ENCODE measurements around the gene ISG20.
A peak's percentile ranks its signal among the peaks of the same experiment; 100 is the strongest.

ISG20 gene

DNA sequence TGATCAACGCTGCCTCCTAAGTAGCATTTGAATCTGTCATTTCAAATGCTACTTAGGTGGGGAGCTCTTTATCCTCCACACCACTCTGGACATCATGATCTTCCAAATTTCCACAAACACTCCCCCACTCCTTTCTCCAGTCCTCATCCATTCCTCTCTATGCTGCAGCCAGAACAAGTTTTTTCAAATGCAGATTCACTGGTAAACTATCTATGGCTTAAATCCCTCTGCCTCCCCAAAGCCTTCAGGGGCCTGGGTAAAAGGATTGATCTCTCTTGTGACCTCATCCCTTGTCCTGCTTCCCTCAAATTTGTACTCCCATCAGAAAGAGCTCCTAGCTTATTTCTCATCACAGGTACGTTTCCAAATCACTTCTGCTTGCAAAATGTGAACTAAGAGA, 19.0 kb upstream of the ISG20 start:
- no CpG with 5 or more reads among the region's 2 CpGs for WGBS (ENCODE audit: insufficient coverage, insufficient read length)
- no peaks in the 10 kb centered on the region; the same call in 1 of the 2 replicates for H3K36me3 ChIP-seq (ENCODE audit: control insufficient read depth, insufficient read depth, low read length)
- H3K9me3 ChIP-seq (ENCODE audit: control insufficient read depth, insufficient read depth, low read length): no peaks in the 10 kb centered on the region
- H3K27me3 ChIP-seq (ENCODE audit: control insufficient read depth, insufficient read depth, low read length): no peaks in the 10 kb centered on the region
- no peak for DNase-seq (ENCODE audit: low read depth, low spot score)
- H3K4me3 ChIP-seq (ENCODE audit: low read length): no peak overlapping the region
- peaks cover 3% of the 10 kb centered on the region for H3K4me1 ChIP-seq (ENCODE audit: control insufficient read depth, insufficient read depth, low read length)
- H3K27ac ChIP-seq (ENCODE audit: low read length): no peak overlapping the region

DNA sequence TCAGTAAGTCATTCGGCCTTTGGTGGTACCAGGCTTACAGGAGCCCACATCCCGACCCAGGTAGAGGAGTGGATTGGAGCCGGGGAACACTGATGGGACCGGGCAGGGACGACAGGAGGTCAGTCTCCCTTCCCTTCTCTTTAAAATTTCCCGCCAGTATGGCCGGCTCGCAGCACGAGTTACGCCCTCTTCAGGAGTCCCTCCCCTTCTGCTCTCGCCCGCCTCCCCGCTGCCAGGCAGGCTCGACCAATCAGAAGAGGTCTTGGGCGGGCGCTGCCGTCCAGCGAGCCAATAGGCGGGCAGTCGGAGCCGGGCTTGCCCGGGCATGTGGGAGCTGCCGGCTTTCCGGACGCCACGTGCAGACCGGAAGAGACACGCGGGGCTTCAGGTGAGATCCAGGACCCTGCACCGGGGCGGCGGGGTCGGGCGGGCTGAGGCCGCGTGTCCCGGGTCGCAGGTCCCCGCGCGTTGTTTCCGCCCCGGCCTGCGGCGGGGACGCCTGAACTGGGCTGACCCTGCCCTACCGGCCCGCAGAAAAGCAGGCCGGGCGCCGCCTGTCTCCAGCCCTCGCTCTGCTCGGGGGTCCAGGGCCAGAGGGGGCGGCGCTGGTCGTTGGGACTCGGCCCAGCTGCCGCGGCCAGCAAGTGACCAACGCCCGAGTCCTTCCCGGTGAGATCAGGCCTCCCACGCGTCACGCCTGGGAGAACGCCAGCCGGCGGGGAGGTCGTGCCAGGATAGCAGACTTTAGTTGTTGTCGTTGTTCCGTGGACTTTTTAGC, 17.6 kb upstream of the ISG20 start, which contains the start of gene AEN:
Gene AEN (plus strand): TSS at position 346 of the 778 bp plus-strand sequence. CDS start 4,870 bp downstream, outside the sequence.
- Histone ChIP-seq H3K27me3 (ENCODE audit: control insufficient read depth, insufficient read depth, low read length) (no peaks in the 10 kb centered on the region), H3K36me3 (ENCODE audit: control insufficient read depth, insufficient read depth, low read length) (peaks cover 2% of the 10 kb centered on the region), H3K27ac (ENCODE audit: low read length) (no peak within 1 kb of the TSS), H3K9me3 (ENCODE audit: control insufficient read depth, insufficient read depth, low read length) (no peaks in the 10 kb centered on the region), H3K4me1 (ENCODE audit: control insufficient read depth, insufficient read depth, low read length) (no peaks in the 10 kb centered on the region; the same call in 1 of the 2 replicates), H3K4me3 (ENCODE audit: low read length) (peak within 1 kb of the TSS; percentile 46)
- WGBS (ENCODE audit: insufficient coverage, insufficient read length): no CpG with 5 or more reads among the region's 71 CpGs
- peak; percentile 86 for DNase-seq (ENCODE audit: low read depth, low spot score)

DNA sequence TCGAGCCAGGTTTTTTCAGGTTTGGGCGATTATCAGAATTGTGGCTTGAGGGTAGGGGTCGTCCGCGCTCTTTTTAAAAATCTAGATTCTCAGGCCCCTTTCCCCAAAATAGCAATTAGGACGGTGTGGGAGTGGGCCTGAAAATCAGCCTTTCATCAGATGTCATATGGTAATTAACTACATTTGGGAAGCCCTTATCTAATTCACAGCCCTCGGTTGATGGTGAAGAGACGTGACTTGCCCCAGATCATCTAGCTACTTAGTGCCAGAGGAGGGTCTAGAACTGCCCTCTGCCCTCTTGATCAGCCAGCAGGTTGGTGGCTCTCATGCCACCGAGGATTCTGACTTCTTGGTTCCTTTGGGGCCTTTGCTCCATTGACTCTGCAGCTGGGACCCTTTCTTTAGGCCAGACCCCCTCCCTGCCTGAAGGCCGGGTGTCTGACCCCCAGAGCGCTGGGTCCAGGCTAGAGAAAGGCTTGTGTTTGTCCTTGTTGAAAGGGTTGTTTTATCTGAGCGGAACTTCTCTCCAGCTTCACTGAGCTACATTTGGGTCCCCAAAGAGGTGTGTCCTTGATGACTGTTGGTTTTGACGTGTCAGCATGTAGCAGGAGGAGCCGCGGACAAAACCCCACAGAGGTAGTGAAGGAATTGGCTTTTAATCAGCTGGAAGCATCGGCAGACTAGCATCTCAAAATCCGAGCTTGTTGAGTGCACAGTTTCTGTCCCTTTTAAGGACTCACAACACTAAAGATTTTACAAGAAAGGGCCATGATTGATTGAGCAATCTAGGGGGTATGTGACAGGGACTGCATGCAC, 16.8 kb upstream of the ISG20 start:
- Histone ChIP-seq H3K36me3 (ENCODE audit: control insufficient read depth, insufficient read depth, low read length) (peaks cover 10% of the 10 kb centered on the region), H3K4me3 (ENCODE audit: low read length) (peak overlapping the region; percentile 46), H3K27ac (ENCODE audit: low read length) (no peak overlapping the region), H3K4me1 (ENCODE audit: control insufficient read depth, insufficient read depth, low read length) (no peaks in the 10 kb centered on the region; the same call in 1 of the 2 replicates), H3K27me3 (ENCODE audit: control insufficient read depth, insufficient read depth, low read length) (no peaks in the 10 kb centered on the region), H3K9me3 (ENCODE audit: control insufficient read depth, insufficient read depth, low read length) (no peaks in the 10 kb centered on the region)
- no peak for DNase-seq (ENCODE audit: low read depth, low spot score)
- no CpG with 5 or more reads among the region's 17 CpGs for WGBS (ENCODE audit: insufficient coverage, insufficient read length)

DNA sequence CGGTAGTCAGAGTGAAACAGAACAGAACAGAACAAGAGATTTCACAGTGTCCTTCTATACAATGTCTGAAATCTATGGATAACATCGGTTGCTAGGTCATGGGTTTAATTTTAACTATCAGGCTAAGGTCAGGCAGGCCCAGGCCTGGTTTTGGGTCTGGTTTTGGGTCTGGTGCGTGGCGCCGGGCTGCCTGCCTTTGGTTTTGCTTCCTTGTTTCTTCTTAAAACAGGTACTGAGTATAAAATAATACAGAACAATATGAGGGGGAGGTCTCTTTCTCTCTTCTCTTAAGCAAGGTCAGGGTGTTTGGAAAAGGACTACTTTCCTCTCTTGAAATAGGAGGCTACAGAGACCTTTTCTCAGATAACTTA, 16.2 kb upstream of the ISG20 start:
- no CpG with 5 or more reads among the region's 5 CpGs for WGBS (ENCODE audit: insufficient coverage, insufficient read length)
- Histone ChIP-seq H3K36me3 (ENCODE audit: control insufficient read depth, insufficient read depth, low read length) (peaks cover 12% of the 10 kb centered on the region), H3K9me3 (ENCODE audit: control insufficient read depth, insufficient read depth, low read length) (no peaks in the 10 kb centered on the region), H3K27me3 (ENCODE audit: control insufficient read depth, insufficient read depth, low read length) (no peaks in the 10 kb centered on the region), H3K4me1 (ENCODE audit: control insufficient read depth, insufficient read depth, low read length) (no peaks in the 10 kb centered on the region; the same call in 1 of the 2 replicates), H3K27ac (ENCODE audit: low read length) (no peak overlapping the region), H3K4me3 (ENCODE audit: low read length) (peak overlapping the region; percentile 46; the same call in 1 of the 2 replicates)
- DNase-seq (ENCODE audit: low read depth, low spot score): no peak

DNA sequence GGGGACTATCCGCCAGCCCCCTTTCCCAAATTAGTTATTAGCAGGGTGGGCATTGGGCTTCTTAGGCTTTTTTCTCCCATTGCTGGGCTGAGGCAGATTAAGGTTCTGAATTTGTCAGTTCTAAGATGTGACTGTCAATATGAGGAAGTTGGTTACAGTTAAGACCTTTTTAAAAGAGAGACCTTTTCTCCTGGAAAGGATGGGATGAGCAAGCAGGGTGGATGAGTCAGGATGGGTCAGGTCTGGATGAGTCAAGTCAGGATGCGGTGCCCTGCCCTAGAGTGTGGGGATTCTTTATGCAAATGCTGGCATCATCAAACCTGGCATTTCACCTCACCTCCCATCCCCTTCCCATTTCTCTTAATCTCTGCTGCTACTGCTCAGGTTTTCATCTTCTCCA, 15.8 kb upstream of the ISG20 start:
- no peak for DNase-seq (ENCODE audit: low read depth, low spot score)
- H3K4me3 ChIP-seq (ENCODE audit: low read length): no peak overlapping the region; the same call in 1 of the 2 replicates
- H3K27me3 ChIP-seq (ENCODE audit: control insufficient read depth, insufficient read depth, low read length): no peaks in the 10 kb centered on the region
- no peak overlapping the region for H3K27ac ChIP-seq (ENCODE audit: low read length)
- no CpG with 5 or more reads among the region's 2 CpGs for WGBS (ENCODE audit: insufficient coverage, insufficient read length)
- H3K9me3 ChIP-seq (ENCODE audit: control insufficient read depth, insufficient read depth, low read length): no peaks in the 10 kb centered on the region
- peaks cover 17% of the 10 kb centered on the region for H3K36me3 ChIP-seq (ENCODE audit: control insufficient read depth, insufficient read depth, low read length)
- H3K4me1 ChIP-seq (ENCODE audit: control insufficient read depth, insufficient read depth, low read length): no peaks in the 10 kb centered on the region; the same call in 1 of the 2 replicates

DNA sequence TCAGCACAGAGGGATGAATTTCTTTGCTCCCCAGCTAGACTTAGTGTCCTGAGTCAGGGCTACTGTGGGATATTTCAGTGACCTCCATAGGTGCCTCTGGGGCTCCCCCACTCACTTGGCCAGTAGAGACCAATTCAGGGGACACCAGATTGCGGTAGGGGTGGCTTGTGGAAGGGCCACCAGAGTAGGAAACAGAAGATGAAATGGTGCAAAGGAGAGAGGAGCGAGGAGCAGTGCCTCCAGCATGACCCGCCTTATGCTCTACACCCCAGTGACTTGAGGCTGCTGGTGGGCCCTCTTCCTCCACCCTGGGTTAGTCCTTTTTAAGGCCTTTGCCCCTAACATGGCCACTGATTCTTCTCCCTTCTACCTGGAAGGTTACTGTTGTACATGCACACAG, 15.2 kb upstream of the ISG20 start:
- no peak overlapping the region for H3K27ac ChIP-seq (ENCODE audit: low read length)
- peaks cover 22% of the 10 kb centered on the region for H3K36me3 ChIP-seq (ENCODE audit: control insufficient read depth, insufficient read depth, low read length)

DNA sequence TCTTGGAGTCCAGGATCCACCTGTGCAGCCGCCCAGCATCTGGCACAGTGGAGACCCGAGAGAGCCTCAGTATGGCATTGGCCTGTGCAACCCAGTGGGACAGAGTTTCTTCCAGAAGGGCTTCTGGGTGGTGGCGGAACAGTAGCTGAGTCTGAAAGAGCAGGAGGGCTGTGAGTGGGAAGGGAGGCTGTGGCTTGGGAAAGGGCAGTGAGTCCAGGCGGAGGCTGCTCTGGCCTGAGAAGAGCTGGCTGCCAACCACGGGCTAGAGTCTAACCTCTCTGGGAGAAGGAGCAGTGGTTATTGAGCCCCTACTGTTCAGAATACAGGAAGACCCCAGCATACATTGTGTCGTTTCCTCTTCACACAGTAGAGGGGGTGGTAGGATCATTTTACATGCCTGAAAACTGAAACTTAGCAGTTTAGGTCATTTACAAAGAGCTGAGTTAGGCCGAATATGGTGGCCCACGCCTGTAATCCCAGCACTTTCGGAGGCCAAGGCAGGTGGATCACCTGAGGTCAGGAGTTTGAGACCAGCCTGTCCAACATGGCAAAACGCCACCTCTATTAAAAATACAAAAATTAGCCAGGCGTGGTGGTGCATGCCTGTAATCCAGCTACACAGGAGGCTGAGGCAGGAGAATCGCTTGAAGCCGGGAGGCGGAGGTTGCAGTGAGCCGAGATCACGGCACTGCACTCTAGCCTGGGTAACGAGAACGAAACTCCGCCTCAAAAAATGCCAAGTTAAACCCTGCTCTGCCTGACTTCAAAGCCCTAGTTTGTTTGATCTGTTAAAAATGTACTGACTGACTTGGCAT, 14.5 kb upstream of the ISG20 start:
- no peak overlapping the region for H3K4me3 ChIP-seq (ENCODE audit: low read length)
- no CpG with 5 or more reads among the region's 19 CpGs for WGBS (ENCODE audit: insufficient coverage, insufficient read length)

More for the DNA sequence above, 15.2 kb upstream of the ISG20 start:
- WGBS (ENCODE audit: insufficient coverage, insufficient read length): no CpG with 5 or more reads among the region's 3 CpGs
- no peak for DNase-seq (ENCODE audit: low read depth, low spot score)
- H3K9me3 ChIP-seq (ENCODE audit: control insufficient read depth, insufficient read depth, low read length): no peaks in the 10 kb centered on the region
- H3K27me3 ChIP-seq (ENCODE audit: control insufficient read depth, insufficient read depth, low read length): no peaks in the 10 kb centered on the region
- no peak overlapping the region for H3K4me3 ChIP-seq (ENCODE audit: low read length)
- H3K4me1 ChIP-seq (ENCODE audit: control insufficient read depth, insufficient read depth, low read length): no peaks in the 10 kb centered on the region; the same call in 1 of the 2 replicates

DNA sequence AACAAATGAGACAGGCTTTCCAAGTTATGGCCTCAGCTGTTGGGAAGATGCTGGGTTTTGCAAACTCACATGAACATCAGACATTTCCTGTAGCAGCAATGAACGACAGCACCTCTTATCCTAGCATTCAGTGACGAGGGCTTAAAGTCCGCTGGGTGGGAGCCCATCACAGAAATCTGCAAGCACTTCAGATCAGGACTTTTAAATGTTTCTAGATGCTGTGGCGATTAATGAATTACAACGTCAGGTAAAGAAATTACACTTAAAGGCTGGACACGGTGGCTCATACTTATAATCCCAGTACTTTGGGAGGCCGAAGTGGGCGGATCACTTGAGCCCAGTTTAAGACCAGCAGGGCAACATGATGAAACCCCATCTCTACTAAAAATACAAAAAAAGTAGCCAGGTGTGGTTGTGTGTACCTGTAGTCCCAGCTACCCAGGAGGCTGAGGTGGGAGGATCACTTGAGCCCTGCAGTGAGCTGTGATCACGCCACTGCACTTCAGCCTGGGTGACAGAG, 13.8 kb upstream of the ISG20 start:
- Histone ChIP-seq H3K4me1 (ENCODE audit: control insufficient read depth, insufficient read depth, low read length) (no peaks in the 10 kb centered on the region; the same call in 1 of the 2 replicates), H3K36me3 (ENCODE audit: control insufficient read depth, insufficient read depth, low read length) (peaks cover 36% of the 10 kb centered on the region), H3K9me3 (ENCODE audit: control insufficient read depth, insufficient read depth, low read length) (no peaks in the 10 kb centered on the region), H3K4me3 (ENCODE audit: low read length) (no peak overlapping the region), H3K27ac (ENCODE audit: low read length) (no peak overlapping the region), H3K27me3 (ENCODE audit: control insufficient read depth, insufficient read depth, low read length) (no peaks in the 10 kb centered on the region)
- no CpG with 5 or more reads among the region's 9 CpGs for WGBS (ENCODE audit: insufficient coverage, insufficient read length)
- DNase-seq (ENCODE audit: low read depth, low spot score): no peak

More for the DNA sequence above, 14.5 kb upstream of the ISG20 start:
- Histone ChIP-seq H3K4me1 (ENCODE audit: control insufficient read depth, insufficient read depth, low read length) (no peaks in the 10 kb centered on the region; the same call in 1 of the 2 replicates), H3K36me3 (ENCODE audit: control insufficient read depth, insufficient read depth, low read length) (peaks cover 29% of the 10 kb centered on the region), H3K9me3 (ENCODE audit: control insufficient read depth, insufficient read depth, low read length) (no peaks in the 10 kb centered on the region), H3K27me3 (ENCODE audit: control insufficient read depth, insufficient read depth, low read length) (no peaks in the 10 kb centered on the region), H3K27ac (ENCODE audit: low read length) (no peak overlapping the region)
- DNase-seq (ENCODE audit: low read depth, low spot score): no peak

DNA sequence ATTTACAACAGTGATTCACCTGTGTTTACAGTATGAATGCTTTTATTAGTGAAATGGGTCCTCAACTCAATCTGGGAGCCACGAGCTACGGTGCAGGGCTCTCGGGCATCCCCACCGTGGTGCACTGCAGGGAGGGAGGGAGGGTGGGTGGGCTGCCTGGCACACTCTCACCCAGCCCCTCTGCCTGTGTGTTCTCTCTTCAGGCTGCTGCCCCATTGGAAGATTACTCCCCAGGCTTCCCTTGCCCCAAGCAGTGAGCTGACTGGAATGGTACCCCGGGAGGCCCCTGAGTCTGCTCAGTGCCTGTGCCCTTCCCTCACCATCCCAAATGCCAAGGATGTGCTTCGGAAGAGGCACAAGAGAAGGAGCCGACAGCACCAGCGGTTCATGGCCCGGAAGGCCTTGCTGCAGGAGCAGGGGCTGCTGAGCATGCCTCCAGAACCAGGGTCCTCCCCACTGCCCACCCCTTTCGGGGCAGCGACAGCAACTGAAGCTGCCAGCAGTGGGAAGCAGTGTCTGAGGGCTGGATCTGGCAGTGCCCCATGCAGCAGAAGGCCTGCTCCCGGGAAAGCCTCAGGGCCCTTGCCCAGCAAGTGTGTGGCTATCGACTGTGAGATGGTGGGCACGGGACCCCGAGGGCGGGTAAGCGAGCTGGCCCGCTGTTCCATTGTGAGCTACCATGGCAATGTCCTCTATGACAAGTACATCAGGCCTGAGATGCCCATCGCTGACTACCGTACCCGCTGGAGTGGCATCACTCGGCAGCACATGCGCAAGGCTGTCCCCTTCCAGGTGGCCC, 12.7 kb upstream of the ISG20 start:
- H3K27me3 ChIP-seq (ENCODE audit: control insufficient read depth, insufficient read depth, low read length): no peaks in the 10 kb centered on the region
- H3K4me1 ChIP-seq (ENCODE audit: control insufficient read depth, insufficient read depth, low read length): no peaks in the 10 kb centered on the region; the same call in 1 of the 2 replicates
- WGBS (ENCODE audit: insufficient coverage, insufficient read length): no CpG with 5 or more reads among the region's 23 CpGs
- no peak for DNase-seq (ENCODE audit: low read depth, low spot score)
- H3K27ac ChIP-seq (ENCODE audit: low read length): no peak overlapping the region
- H3K4me3 ChIP-seq (ENCODE audit: low read length): no peak overlapping the region
- H3K9me3 ChIP-seq (ENCODE audit: control insufficient read depth, insufficient read depth, low read length): no peaks in the 10 kb centered on the region
- peaks cover 46% of the 10 kb centered on the region for H3K36me3 ChIP-seq (ENCODE audit: control insufficient read depth, insufficient read depth, low read length)

Data from iPS DF 6.9 (cell line).